A549 (cell line): ENCODE data around the gene TMEM119. TPM values are rescaled to one million over a fixed set of nuclear protein-coding genes. Genes with fewer than 3 reads are reported as not detected.

Source experiments
- ATAC-seq, 2 experiments: fragments of 200-7000 bp in 1 of 2; fragments of >200 bp in 1 of 2; cut with Nextera tagmentation in 1 of 2; cut with Tn5 transposase in 1 of 2; 3 replicates each; pipeline versions ENCODE4 v1.8.0 to v1.9.1; 2018 to 2020; ENCODE audit warnings: mild to moderate bottlenecking in 1 of 2, moderate library complexity in 1 of 2
- CTCF ChIA-PET: fragments of 300-600 bp; sonication (Branson Sonifier 250); formaldehyde crosslinking; extraction: SDS; loops from one replicate; lab custom pipeline; 2021; ENCODE audit warnings: antibody characterized with exemption, inconsistent platforms; lab: Yijun Ruan, JAX
- POLR2A ChIA-PET: fragments of 350-600 bp; formaldehyde crosslinking; extraction: SDS; loops from one replicate; lab custom pipeline; 2021; ENCODE audit warnings: antibody characterized with exemption, inconsistent platforms; lab: Yijun Ruan, JAX
- DNase-seq, 2 experiments: peaks; one replicate each; pipeline versions ENCODE4 v3.0.0 to v3.0.0-alpha.2; 2011 to 2016; ENCODE audit warnings: low read depth in 1 of 2, low spot score in 1 of 2
- FAIRE-seq: peaks from 2 replicates; lab custom pipeline; 2011; peaks lifted over from hg19 to GRCh38; lab: Jason Lieb, UNC
- H3K27ac ChIP-seq, 2 experiments: fragments of >200 bp; sonication (Bioruptor Twin); formaldehyde crosslinking; 3 replicates each; pipeline ENCODE4 v1.5.1; 2016 to 2017
- H3K4me1 ChIP-seq: fragments of >200 bp; sonication (Bioruptor Twin); formaldehyde crosslinking; 3 replicates; pipeline ENCODE4 v1.6.1; 2016
- H3K4me2 ChIP-seq: fragments of >200 bp; sonication (Bioruptor Twin); formaldehyde crosslinking; 3 replicates; pipeline ENCODE4 v1.6.1; 2016
- H3K4me3 ChIP-seq: fragments of >200 bp; sonication (Bioruptor Twin); formaldehyde crosslinking; 3 replicates; pipeline ENCODE4 v1.5.1; 2016
- H3K9me3 ChIP-seq: fragments of >200 bp; sonication (Bioruptor Twin); formaldehyde crosslinking; 3 replicates; pipeline ENCODE4 v1.6.1; 2016
- BHLHE40 ChIP-seq: IDR thresholded peaks from 2 replicates; pipeline ENCODE4 v1.6.1; 2012; ENCODE audit warnings: low read depth, low read length, inconsistent platforms
- CBX2 ChIP-seq: fragments of 200-600 bp; sonication (generic); IDR thresholded peaks from 2 replicates; pipeline ENCODE4 v1.6.1; 2016; ENCODE audit warnings: low read depth, mild to moderate bottlenecking, borderline replicate concordance
- CEBPB ChIP-seq, 2 experiments: fragments of >200 bp in 1 of 2; sonication (Bioruptor Twin) in 1 of 2; formaldehyde crosslinking in 1 of 2; IDR thresholded peaks; 2 replicates each; pipeline ENCODE4 v1.6.1; 2012 to 2016
- CHD4 ChIP-seq: fragments of 200-600 bp; sonication (generic); IDR thresholded peaks from 2 replicates; pipeline ENCODE4 v1.6.1; 2016; ENCODE audit warnings: antibody characterized with exemption, mild to moderate bottlenecking, borderline replicate concordance
- CTCF ChIP-seq: fragments of >200 bp; sonication (Bioruptor Twin); formaldehyde crosslinking; IDR thresholded peaks from 3 replicates; pipeline ENCODE4 v1.5.1; 2016
- E2F6 ChIP-seq: IDR thresholded peaks from 2 replicates; pipeline ENCODE4 v1.6.1; 2012; ENCODE audit warnings: low read depth, borderline replicate concordance
- EP300 ChIP-seq, 2 experiments: fragments of >200 bp; sonication (Bioruptor Twin); formaldehyde crosslinking; IDR thresholded peaks; 2 replicates in 1 of 2; 3 replicates in 1 of 2; pipeline ENCODE4 v1.6.1; 2016 to 2017
- FOSB ChIP-seq: fragments of 250-450 bp; sonication (Bioruptor Pico); IDR thresholded peaks from 2 replicates; pipeline ENCODE4 v1.5.0; 2020; ENCODE audit warnings: mild to moderate bottlenecking, moderate library complexity
- FOSL2 ChIP-seq, 2 experiments: fragments of 450-650 bp in 1 of 2; fragments of >200 bp in 1 of 2; sonication (Bioruptor Twin) in 1 of 2; formaldehyde crosslinking; IDR thresholded peaks; 2 replicates each; pipeline versions ENCODE4 v1.5.0 to v1.6.1; 2016 to 2020; ENCODE audit warnings: mild to moderate bottlenecking in 1 of 2, moderate library complexity in 1 of 2
- FOXS1 ChIP-seq: fragments of 250-450 bp; sonication (Bioruptor Pico); IDR thresholded peaks from 2 replicates; pipeline ENCODE4 v1.5.0; 2020; ENCODE audit warnings: mild to moderate bottlenecking, moderate library complexity
- GATA3 ChIP-seq: IDR thresholded peaks from 2 replicates; pipeline ENCODE4 v1.6.1; 2012; ENCODE audit warnings: borderline replicate concordance
- HDAC2 ChIP-seq: fragments of 200-600 bp; sonication (generic); IDR thresholded peaks from 2 replicates; pipeline ENCODE4 v1.6.1; 2016
- HES2 ChIP-seq: fragments of >200 bp; sonication (Bioruptor Twin); formaldehyde crosslinking; IDR thresholded peaks from 2 replicates; pipeline ENCODE4 v1.6.1; 2016
- HEYL ChIP-seq: fragments of 250-450 bp; sonication (Bioruptor Pico); IDR thresholded peaks from 2 replicates; pipeline ENCODE4 v1.8.0; 2021; ENCODE audit warnings: mild to moderate bottlenecking, moderate library complexity
- HMGXB4 ChIP-seq: fragments of 250-450 bp; sonication (Bioruptor Pico); IDR thresholded peaks from 2 replicates; pipeline ENCODE4 v1.5.0; 2021; ENCODE audit warnings: mild to moderate bottlenecking, moderate library complexity, borderline replicate concordance
- HOXB13 ChIP-seq: fragments of 250-450 bp; sonication (Bioruptor Pico); IDR thresholded peaks from 2 replicates; pipeline ENCODE4 v1.5.0; 2020; ENCODE audit warnings: low read depth, mild to moderate bottlenecking, moderate library complexity
- MAFK ChIP-seq: fragments of 450-650 bp; IDR thresholded peaks from 2 replicates; pipeline ENCODE4 v1.6.1; 2014; ENCODE audit not compliant: partially characterized antibody
- MYC ChIP-seq: IDR thresholded peaks from 2 replicates; pipeline ENCODE4 v1.6.1; 2012; ENCODE audit warnings: mild to moderate bottlenecking, inconsistent platforms, low read length, improper control_type of control experiment, borderline replicate concordance
- NR3C1 ChIP-seq: fragments of >200 bp; sonication (Bioruptor Twin); formaldehyde crosslinking; IDR thresholded peaks from 3 replicates; pipeline ENCODE4 v1.6.1; 2017
- PHF8 ChIP-seq: fragments of 200-600 bp; sonication (generic); IDR thresholded peaks from 2 replicates; pipeline ENCODE4 v1.6.1; 2016; ENCODE audit warnings: low read depth, mild to moderate bottlenecking, antibody characterized with exemption, moderate library complexity, borderline replicate concordance
- POLR2A ChIP-seq: IDR thresholded peaks from 2 replicates; pipeline ENCODE4 v1.6.1; 2012; ENCODE audit warnings: mild to moderate bottlenecking, low read length
- RAD21 ChIP-seq, 2 experiments: fragments of >200 bp in 1 of 2; sonication (Bioruptor Twin) in 1 of 2; formaldehyde crosslinking in 1 of 2; IDR thresholded peaks in 1 of 2; conservative IDR thresholded peaks in 1 of 2; 2 replicates in 1 of 2; 3 replicates in 1 of 2; pipeline ENCODE4 v1.6.1; 2012 to 2018; ENCODE audit warnings: inconsistent platforms in 1 of 2
- RCOR1 ChIP-seq: fragments of 150-350 bp; IDR thresholded peaks from 2 replicates; pipeline ENCODE4 v1.6.1; 2014; ENCODE audit warnings: antibody characterized with exemption, low read length, low read depth
- REST ChIP-seq: fragments of 200-600 bp; sonication (generic); IDR thresholded peaks from 2 replicates; pipeline ENCODE4 v1.6.1; 2016; ENCODE audit warnings: antibody characterized with exemption, mild to moderate bottlenecking, moderate library complexity
- RFX5 ChIP-seq: fragments of 450-650 bp; IDR thresholded peaks from 2 replicates; pipeline ENCODE4 v1.7.1; 2014; ENCODE audit warnings: antibody characterized with exemption, mild to moderate bottlenecking, moderate library complexity
- SMC3 ChIP-seq: fragments of >200 bp; sonication (Bioruptor Twin); formaldehyde crosslinking; IDR thresholded peaks from 3 replicates; pipeline ENCODE4 v1.6.1; 2018; ENCODE audit warnings: inconsistent platforms
- TP53 ChIP-seq: fragments of 250-450 bp; sonication (Bioruptor Pico); IDR thresholded peaks from 2 replicates; pipeline ENCODE4 v1.5.0; 2021; ENCODE audit warnings: mild to moderate bottlenecking, moderate library complexity
- USF2 ChIP-seq: fragments of 450-650 bp; IDR thresholded peaks from 2 replicates; pipeline ENCODE4 v1.6.1; 2014; ENCODE audit warnings: antibody characterized with exemption
- WGBS: methylation state at CpG from one replicate; pipeline ENCODE4 v1.1.6; 2017; ENCODE audit errors: missing lambda C conversion rate; 5-methylcytosine and 5-hydroxymethylcytosine counted together
- polyA plus RNA-seq, 4 experiments: library from polyadenylated mRNA; depleted of rRNA in 3 of 4; stranded (reverse); fragments of >200 nt; fragmentation: RNase III in 1 of 4; extraction: RNeasy Plus Mini Kit Qiagen cat#74134 plus additional on column Dnase treatment in 1 of 4; gene quantifications; 2 replicates in 3 of 4; 3 replicates in 1 of 4; pipeline ENCODE4 v1.2.3, GENCODE V29; 2011 to 2017

Gene TMEM119
- polyA plus RNA-seq, 2 of the 4 experiments (the other 2 are of a cell fraction), result not detected

- TF ChIP-seq PHF8, result no peak
Measured at GRCh38 chr12:108561852-108562347, 36.0 kb downstream of the TMEM119 start (continued).

- no peaks in the 10 kb centered on the region for H3K9me3 ChIP-seq
- H3K4me2 ChIP-seq, result peak within 1 kb of the TSS; percentile 89
- H3K27ac ChIP-seq, result peak within 1 kb of the TSS; percentile 90 to 92
- H3K4me1 ChIP-seq, result peaks cover 33% of the 10 kb centered on the region
- FAIRE-seq (peak; percentile 92), DNase-seq (peak; percentile 92 to 93), ATAC-seq (peak; percentile 52 to 72)
- ChIA-PET CTCF (interaction anchor here (0.6 to 22.8 kb wide), 4 partner anchors 11 to 243 kb away, joined by 5 to 533 read pairs (median 8); no protein-coding TSS in a partner anchor), POLR2A (interaction anchor here (0.8 to 1.9 kb wide), 2 partner anchors 57 to 290 kb away, joined by 3 to 5 read pairs; no protein-coding TSS in a partner anchor)
- WGBS, result 1% methylated on average over 57 of the region's 57 CpGs
- peak within 1 kb of the TSS; percentile 82 for H3K4me3 ChIP-seq
- TF ChIP-seq NR3C1, result no peak
- no peak for TF ChIP-seq HEYL
- TF ChIP-seq REST, result no peak
- no peak for TF ChIP-seq CEBPB (IDR thresholded peaks at IDR 0.05)
- no peak for TF ChIP-seq FOSB (CRISPR knock-in tag)
- TF ChIP-seq E2F6, result no peak
- no peak for TF ChIP-seq HOXB13 (CRISPR knock-in tag)
- no peak for TF ChIP-seq RFX5
- no peak for TF ChIP-seq CTCF
- TF ChIP-seq POLR2A, result peak; percentile 82
- TF ChIP-seq HES2, result no peak
- no peak for TF ChIP-seq EP300 (IDR thresholded peaks at IDR 0.05)
- peak; percentile 26 for TF ChIP-seq MYC
- TF ChIP-seq HMGXB4 (CRISPR knock-in tag), result no peak
- no peak for TF ChIP-seq MAFK
- TF ChIP-seq BHLHE40, result no peak
- no peak for TF ChIP-seq HDAC2
- TF ChIP-seq SMC3, result no peak
- no peak for TF ChIP-seq RAD21 (conservative IDR thresholded peaks at IDR 0.05 in 1 of 2, IDR thresholded peaks at IDR 0.05 in 1 of 2)
- TF ChIP-seq GATA3, result no peak
- TF ChIP-seq FOSL2 (IDR thresholded peaks at IDR 0.05), result no peak
- TF ChIP-seq FOSL2 (CRISPR knock-in tag; IDR thresholded peaks at IDR 0.05), result peak; percentile 20
- TF ChIP-seq FOXS1 (CRISPR knock-in tag), result no peak
- no peak for TF ChIP-seq TP53 (CRISPR knock-in tag)
- TF ChIP-seq CHD4, result no peak
- TF ChIP-seq USF2, result no peak
- TF ChIP-seq RCOR1, result no peak
- TF ChIP-seq CBX2, result no peak
Measured at GRCh38 chr12:108560752-108561719, 36.8 kb downstream of the TMEM119 start, which contains the start of gene SART3. SART3 (minus strand) TSS chr12:108561173; CDS start chr12:108561154, 19 bp downstream.
